Skeletal muscle satellite cell (primary cell): ENCODE data around the gene RPRD2.
"Not testable (repeated sequence)": the region's sequence is repeated elsewhere in the genome, so short reads cannot be mapped to it uniquely, and the experiment has no call there.

Experiments
- H3K27me3 ChIP-seq: 2 replicates; pipeline ENCODE4 v1.7.0; 2013; ENCODE audit warnings: low read length; ENCODE audit not compliant: control insufficient read depth, insufficient read depth
- H3K36me3 ChIP-seq: 2 replicates; pipeline ENCODE4 v1.7.0; 2013; ENCODE audit warnings: mild to moderate bottlenecking, control low read depth, low read length; ENCODE audit not compliant: insufficient read depth
- H3K4me1 ChIP-seq: 2 replicates; pipeline ENCODE4 v1.7.0; 2013; ENCODE audit warnings: low read length; ENCODE audit not compliant: control insufficient read depth, insufficient read depth
- H3K4me2 ChIP-seq: 2 replicates; pipeline ENCODE4 v1.7.0; 2013; ENCODE audit warnings: mild to moderate bottlenecking, low read length
- H3K4me3 ChIP-seq: 2 replicates; pipeline ENCODE4 v1.7.0; 2013; ENCODE audit warnings: low read length
- H3K9ac ChIP-seq: 2 replicates; pipeline ENCODE4 v1.7.0; 2013; ENCODE audit warnings: mild to moderate bottlenecking, low read depth, low read length, moderate library complexity
- H3K9me3 ChIP-seq: replicated peaks from 2 replicates; pipeline ENCODE4 v1.7.0; 2013; ENCODE audit warnings: mild to moderate bottlenecking, control low read depth, low read length

RPRD2 gene

GRCh38 chr1:150395115-150395514, 31.2 kb downstream of the RPRD2 start:
- not testable (repeated sequence) for H3K27me3 ChIP-seq, H3K9me3 ChIP-seq, H3K4me3 ChIP-seq, H3K4me2 ChIP-seq, H3K36me3 ChIP-seq, H3K4me1 ChIP-seq, H3K9ac ChIP-seq

- H3K27me3 ChIP-seq: no peaks in the 10 kb centered on the region
- no peak overlapping the region for H3K4me2 ChIP-seq
- no peaks in the 10 kb centered on the region for H3K36me3 ChIP-seq
- no peaks in the 10 kb centered on the region for H3K4me1 ChIP-seq
- H3K4me3 ChIP-seq: no peak overlapping the region
- no peak overlapping the region for H3K9ac ChIP-seq
- no peaks in the 10 kb centered on the region for H3K9me3 ChIP-seq
Measured at GRCh38 chr1:150397392-150398032, 33.6 kb downstream of the RPRD2 start.

GRCh38 chr1:150404465-150404864, 40.5 kb downstream of the RPRD2 start:
- Histone ChIP-seq H3K9me3 (no peaks in the 10 kb centered on the region), H3K4me2 (no peak overlapping the region), H3K9ac (no peak overlapping the region), H3K4me1 (peaks cover 10% of the 10 kb centered on the region), H3K4me3 (no peak overlapping the region), H3K27me3 (no peaks in the 10 kb centered on the region), H3K36me3 (no peaks in the 10 kb centered on the region)

GRCh38 chr1:150405660-150406059, 41.7 kb downstream of the RPRD2 start:
- Histone ChIP-seq H3K36me3 (peaks cover 5% of the 10 kb centered on the region), H3K4me1 (peaks cover 19% of the 10 kb centered on the region), H3K9ac (no peak overlapping the region), H3K27me3 (no peaks in the 10 kb centered on the region), H3K9me3 (no peaks in the 10 kb centered on the region), H3K4me2 (no peak overlapping the region), H3K4me3 (no peak overlapping the region)

- H3K4me3 ChIP-seq: no peak overlapping the region
- no peak overlapping the region for H3K4me2 ChIP-seq
- no peak overlapping the region for H3K9ac ChIP-seq
- peaks cover 5% of the 10 kb centered on the region for H3K36me3 ChIP-seq
- H3K9me3 ChIP-seq: no peaks in the 10 kb centered on the region
- H3K4me1 ChIP-seq: peaks cover 21% of the 10 kb centered on the region
- no peaks in the 10 kb centered on the region for H3K27me3 ChIP-seq
Measured at GRCh38 chr1:150406483-150406882, 42.5 kb downstream of the RPRD2 start.

- no peak overlapping the region for H3K4me2 ChIP-seq
- H3K4me1 ChIP-seq: peaks cover 21% of the 10 kb centered on the region
- no peaks in the 10 kb centered on the region for H3K9me3 ChIP-seq
- H3K36me3 ChIP-seq: peaks cover 5% of the 10 kb centered on the region
- H3K27me3 ChIP-seq: no peaks in the 10 kb centered on the region
- no peak overlapping the region for H3K4me3 ChIP-seq
- H3K9ac ChIP-seq: no peak overlapping the region
Measured at GRCh38 chr1:150407330-150407729, 43.4 kb downstream of the RPRD2 start.

GRCh38 chr1:150408800-150409199, 44.9 kb downstream of the RPRD2 start:
- peaks cover 5% of the 10 kb centered on the region for H3K36me3 ChIP-seq
- H3K4me1 ChIP-seq: peaks cover 21% of the 10 kb centered on the region
- no peaks in the 10 kb centered on the region for H3K27me3 ChIP-seq
- no peaks in the 10 kb centered on the region for H3K9me3 ChIP-seq
- no peak overlapping the region for H3K4me2 ChIP-seq
- no peak overlapping the region for H3K9ac ChIP-seq
- no peak overlapping the region for H3K4me3 ChIP-seq

GRCh38 chr1:150409504-150410362, 45.8 kb downstream of the RPRD2 start:
- no peak overlapping the region for H3K9ac ChIP-seq
- no peak overlapping the region for H3K4me2 ChIP-seq
- no peak overlapping the region for H3K4me3 ChIP-seq
- peaks cover 21% of the 10 kb centered on the region for H3K4me1 ChIP-seq
- peaks cover 5% of the 10 kb centered on the region for H3K36me3 ChIP-seq
- no peaks in the 10 kb centered on the region for H3K9me3 ChIP-seq
- H3K27me3 ChIP-seq: no peaks in the 10 kb centered on the region

GRCh38 chr1:150410582-150411101, 46.7 kb downstream of the RPRD2 start:
- Histone ChIP-seq H3K4me2 (no peak overlapping the region), H3K27me3 (no peaks in the 10 kb centered on the region), H3K9me3 (no peaks in the 10 kb centered on the region), H3K9ac (no peak overlapping the region), H3K36me3 (peaks cover 5% of the 10 kb centered on the region), H3K4me1 (peaks cover 15% of the 10 kb centered on the region), H3K4me3 (no peak overlapping the region)

- H3K4me1 ChIP-seq: peaks cover 11% of the 10 kb centered on the region
- no peak overlapping the region for H3K9ac ChIP-seq
- no peak overlapping the region for H3K4me3 ChIP-seq
- no peaks in the 10 kb centered on the region for H3K9me3 ChIP-seq
- peaks cover 12% of the 10 kb centered on the region for H3K36me3 ChIP-seq
- no peaks in the 10 kb centered on the region for H3K27me3 ChIP-seq
- no peak overlapping the region for H3K4me2 ChIP-seq
Measured at GRCh38 chr1:150414592-150414991, 50.6 kb downstream of the RPRD2 start.

GRCh38 chr1:150415800-150416199, 51.9 kb downstream of the RPRD2 start:
- Histone ChIP-seq H3K9me3 (no peaks in the 10 kb centered on the region), H3K9ac (no peak overlapping the region), H3K27me3 (no peaks in the 10 kb centered on the region), H3K4me2 (no peak overlapping the region), H3K4me3 (no peak overlapping the region), H3K4me1 (peaks cover under 1% of the 10 kb centered on the region), H3K36me3 (peaks cover 6% of the 10 kb centered on the region)
